Measurements from ENCODE around the gene TBP.

- TF ChIP-seq, protein P1, sequence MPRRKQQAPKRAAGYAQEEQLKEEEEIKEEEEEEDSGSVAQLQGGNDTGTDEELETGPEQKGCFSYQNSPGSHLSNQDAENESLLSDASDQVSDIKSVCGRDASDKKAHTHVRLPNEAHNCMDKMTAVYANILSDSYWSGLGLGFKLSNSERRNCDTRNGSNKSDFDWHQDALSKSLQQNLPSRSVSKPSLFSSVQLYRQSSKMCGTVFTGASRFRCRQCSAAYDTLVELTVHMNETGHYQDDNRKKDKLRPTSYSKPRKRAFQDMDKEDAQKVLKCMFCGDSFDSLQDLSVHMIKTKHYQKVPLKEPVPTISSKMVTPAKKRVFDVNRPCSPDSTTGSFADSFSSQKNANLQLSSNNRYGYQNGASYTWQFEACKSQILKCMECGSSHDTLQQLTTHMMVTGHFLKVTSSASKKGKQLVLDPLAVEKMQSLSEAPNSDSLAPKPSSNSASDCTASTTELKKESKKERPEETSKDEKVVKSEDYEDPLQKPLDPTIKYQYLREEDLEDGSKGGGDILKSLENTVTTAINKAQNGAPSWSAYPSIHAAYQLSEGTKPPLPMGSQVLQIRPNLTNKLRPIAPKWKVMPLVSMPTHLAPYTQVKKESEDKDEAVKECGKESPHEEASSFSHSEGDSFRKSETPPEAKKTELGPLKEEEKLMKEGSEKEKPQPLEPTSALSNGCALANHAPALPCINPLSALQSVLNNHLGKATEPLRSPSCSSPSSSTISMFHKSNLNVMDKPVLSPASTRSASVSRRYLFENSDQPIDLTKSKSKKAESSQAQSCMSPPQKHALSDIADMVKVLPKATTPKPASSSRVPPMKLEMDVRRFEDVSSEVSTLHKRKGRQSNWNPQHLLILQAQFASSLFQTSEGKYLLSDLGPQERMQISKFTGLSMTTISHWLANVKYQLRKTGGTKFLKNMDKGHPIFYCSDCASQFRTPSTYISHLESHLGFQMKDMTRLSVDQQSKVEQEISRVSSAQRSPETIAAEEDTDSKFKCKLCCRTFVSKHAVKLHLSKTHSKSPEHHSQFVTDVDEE (CRISPR knock-in tag; IDR thresholded peaks at IDR 0.05) = no peak
- TF ChIP-seq ZFP30 (CRISPR knock-in tag; IDR thresholded peaks at IDR 0.05) (no peak), BACH2 (CRISPR knock-in tag; IDR thresholded peaks at IDR 0.05; ENCODE audit: borderline replicate concordance) (no peak)
Observed at GRCh38 chr6:170583756-170584180, 29.6 kb downstream of the TBP start.

Data from SK-N-SH treated with all-trans-retinoic acid at 6 μM for 48 hours (cell line).